NK-92 treated with Interleukin-12 subunit alpha and Interleukin-12 subunit beta, amount 100 ng/mL, for 24 hours (cell line): ENCODE results near the gene OGDH.
"Not testable (repeated sequence)": the region's sequence is repeated elsewhere in the genome, so short reads cannot be mapped to it uniquely, and the experiment has no call there.

Experiments used
- DNase-seq: peaks from one replicate; lab custom pipeline; 2025; lab: John Stamatoyannopoulos, UW

OGDH gene

GRCh38 chr7:44673324-44673723 is 66.9 kb downstream of the OGDH start:
- no peak for DNase-seq

GRCh38 chr7:44673771-44674170 is 67.3 kb downstream of the OGDH start:
- no peak for DNase-seq

DNA sequence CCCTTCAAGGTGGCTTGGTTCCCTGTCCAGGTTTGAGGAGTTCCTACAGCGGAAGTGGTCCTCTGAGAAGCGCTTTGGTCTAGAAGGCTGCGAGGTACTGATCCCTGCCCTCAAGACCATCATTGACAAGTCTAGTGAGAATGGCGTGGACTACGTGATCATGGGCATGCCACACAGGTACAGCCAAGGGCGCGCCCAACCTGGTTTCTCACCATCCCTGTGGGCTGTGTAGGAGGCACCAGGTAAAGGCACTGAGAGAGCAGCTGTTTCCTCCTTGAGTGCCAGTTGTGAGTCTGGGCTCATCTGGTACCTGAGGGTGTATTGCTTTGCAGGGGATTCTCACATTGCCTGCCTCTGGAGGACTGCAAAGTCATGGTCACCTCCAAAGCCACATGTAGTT is 68.0 kb downstream of the OGDH start:
- no peak for DNase-seq

- no peak for DNase-seq
Observed at GRCh38 chr7:44676776-44677175, 70.3 kb downstream of the OGDH start.

- no peak for DNase-seq
Observed at GRCh38 chr7:44678101-44678470, 71.7 kb downstream of the OGDH start.

DNA sequence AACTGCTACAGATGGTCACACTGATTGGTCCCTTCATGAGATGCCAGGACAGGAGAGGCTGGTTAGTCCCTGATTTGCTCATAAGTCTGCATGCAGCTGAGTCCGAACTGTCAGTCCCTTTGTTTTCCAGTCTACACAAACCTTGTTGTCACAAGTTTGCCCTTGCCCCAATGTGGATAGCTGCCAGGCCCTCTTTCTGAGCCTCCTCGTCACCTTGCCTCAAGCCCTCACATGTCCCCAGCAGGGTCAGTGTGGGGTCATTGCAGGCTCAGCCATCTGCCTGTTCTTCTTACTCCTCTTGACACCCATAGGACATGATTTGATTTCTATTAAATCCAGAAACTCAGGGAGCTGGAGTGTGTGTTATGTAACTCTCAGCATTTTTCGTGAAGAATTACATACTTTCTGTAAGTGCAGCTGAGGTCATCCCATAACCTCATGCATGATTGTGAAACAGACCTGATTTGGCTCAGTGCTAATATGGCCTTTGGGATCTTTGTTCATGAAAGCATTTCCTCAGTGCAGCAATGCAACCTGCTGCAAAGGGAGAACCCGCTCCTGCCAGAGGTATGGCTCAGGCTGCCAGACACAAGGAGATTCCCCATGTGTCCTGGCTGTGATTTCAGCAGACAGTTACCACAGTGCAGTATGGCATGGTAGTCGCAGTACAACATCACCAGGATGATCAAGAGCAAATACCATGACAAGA is 72.2 kb downstream of the OGDH start:
- DNase-seq = no peak

DNA sequence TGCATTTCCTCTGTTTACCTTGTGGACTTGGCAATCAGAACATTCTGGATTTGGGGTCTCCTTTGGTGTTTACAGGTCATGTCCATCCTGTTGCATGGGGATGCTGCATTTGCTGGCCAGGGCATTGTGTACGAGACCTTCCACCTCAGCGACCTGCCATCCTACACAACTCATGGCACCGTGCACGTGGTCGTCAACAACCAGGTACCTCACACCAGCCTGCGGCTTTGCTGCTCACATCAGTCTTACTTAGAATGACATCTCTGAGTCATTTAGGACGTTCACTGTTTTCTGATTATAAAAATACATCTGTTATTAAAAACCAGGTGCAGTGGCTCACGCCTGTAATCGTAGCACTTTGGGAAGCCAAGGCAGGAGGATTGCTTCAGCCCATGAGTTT is 75.2 kb downstream of the OGDH start:
- no peak for DNase-seq

GRCh38 chr7:44685723-44686122 is 79.3 kb downstream of the OGDH start:
- no peak for DNase-seq

DNA sequence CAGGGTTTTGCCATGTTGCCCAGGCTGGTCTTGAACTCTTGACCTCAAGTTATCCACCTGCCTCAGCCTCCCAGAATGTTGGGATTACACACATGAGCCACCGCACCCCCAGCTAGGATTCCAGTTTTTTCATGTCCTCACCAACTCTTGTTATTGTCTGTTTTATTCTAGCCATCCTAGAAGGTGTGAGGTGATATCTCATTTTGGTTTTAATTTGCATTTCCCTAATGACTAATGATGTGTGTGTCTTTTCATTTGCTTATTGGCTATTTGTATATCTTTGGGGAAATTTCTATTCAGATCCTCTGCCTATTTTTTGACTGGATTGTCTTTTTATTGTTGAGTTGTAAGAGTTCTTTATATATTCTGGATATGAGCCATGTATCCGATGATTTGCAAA is 83.0 kb downstream of the OGDH start:
- DNase-seq = no peak

DNA sequence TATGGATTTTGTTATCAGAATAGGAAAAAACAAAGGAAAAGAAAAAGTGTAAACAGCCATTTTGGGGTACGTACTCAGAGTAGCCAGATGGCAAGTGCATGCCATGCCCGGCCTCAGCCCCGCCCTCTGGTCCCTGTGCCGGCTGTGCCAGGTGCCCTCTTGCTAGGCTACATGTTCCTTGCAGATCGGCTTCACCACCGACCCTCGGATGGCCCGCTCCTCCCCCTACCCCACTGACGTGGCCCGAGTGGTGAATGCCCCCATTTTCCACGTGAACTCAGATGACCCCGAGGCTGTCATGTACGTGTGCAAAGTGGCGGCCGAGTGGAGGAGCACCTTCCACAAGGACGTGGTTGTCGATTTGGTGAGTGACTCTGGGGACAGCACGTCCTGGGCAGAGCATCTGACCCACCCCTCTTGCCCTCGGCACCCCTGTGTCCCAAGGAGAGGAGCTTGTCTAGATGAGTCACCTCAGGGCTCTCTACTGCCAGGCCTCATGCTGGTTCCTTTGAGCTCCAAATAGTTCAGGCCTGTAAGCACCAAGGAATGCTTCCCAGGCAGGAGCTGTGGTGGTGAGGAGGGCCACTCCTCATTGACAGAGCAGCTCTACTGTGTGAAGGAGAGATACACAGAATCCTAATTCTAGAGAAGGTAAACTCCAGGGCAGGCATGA is 87.3 kb downstream of the OGDH start:
- DNase-seq = no peak

DNA sequence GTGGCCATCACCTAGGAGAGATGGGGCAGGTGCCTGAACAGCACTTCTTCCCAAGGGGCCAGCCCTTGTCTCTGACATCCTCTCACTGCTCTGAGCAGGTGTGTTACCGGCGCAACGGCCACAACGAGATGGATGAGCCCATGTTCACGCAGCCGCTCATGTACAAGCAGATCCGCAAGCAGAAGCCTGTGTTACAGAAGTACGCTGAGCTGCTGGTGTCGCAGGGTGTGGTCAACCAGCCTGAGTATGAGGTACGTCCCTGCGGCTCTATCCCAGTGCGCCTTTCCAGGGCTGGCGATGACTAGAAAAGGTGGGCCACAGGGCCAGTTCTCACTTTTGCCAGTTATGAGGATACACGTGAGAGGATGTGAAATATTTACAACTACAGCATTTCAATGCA is 87.9 kb downstream of the OGDH start:
- no peak for DNase-seq

GRCh38 chr7:44694766-44695165 is 88.3 kb downstream of the OGDH start:
- DNase-seq = no peak

DNA sequence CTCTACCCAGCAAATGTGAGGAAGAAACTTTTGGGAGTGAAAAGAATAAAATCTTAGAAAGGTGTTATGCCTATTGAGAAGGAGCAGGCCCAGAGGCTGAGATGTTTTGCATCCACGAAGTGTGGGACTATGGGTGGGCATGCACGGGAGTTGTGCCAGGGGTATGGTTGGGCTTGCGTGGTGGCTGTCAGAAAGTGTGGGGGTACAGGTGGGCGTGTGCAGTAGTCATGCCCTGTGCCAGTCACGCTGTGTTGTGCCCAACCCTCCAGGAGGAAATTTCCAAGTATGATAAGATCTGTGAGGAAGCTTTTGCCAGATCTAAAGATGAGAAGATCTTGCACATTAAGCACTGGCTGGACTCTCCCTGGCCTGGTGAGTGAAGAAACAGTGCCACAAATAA is 89.3 kb downstream of the OGDH start:
- DNase-seq = no peak

DNA sequence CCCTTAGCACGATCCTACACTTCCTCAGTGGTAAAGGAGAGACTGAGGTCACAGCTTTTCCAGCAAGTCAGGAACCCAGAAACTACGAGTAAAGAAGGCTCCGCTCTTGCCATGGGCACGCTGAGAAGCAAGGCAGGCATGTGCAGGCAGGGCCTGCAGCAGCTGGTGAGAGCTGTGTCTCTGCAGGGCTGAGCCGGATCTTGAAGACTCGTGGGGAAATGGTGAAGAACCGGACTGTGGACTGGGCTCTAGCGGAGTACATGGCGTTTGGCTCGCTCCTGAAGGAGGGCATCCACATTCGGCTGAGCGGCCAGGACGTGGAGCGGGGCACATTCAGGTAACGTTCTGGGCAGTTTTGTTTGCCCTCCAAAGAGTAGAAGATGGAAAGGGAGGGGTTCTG is 90.3 kb downstream of the OGDH start:
- DNase-seq = no peak

DNA sequence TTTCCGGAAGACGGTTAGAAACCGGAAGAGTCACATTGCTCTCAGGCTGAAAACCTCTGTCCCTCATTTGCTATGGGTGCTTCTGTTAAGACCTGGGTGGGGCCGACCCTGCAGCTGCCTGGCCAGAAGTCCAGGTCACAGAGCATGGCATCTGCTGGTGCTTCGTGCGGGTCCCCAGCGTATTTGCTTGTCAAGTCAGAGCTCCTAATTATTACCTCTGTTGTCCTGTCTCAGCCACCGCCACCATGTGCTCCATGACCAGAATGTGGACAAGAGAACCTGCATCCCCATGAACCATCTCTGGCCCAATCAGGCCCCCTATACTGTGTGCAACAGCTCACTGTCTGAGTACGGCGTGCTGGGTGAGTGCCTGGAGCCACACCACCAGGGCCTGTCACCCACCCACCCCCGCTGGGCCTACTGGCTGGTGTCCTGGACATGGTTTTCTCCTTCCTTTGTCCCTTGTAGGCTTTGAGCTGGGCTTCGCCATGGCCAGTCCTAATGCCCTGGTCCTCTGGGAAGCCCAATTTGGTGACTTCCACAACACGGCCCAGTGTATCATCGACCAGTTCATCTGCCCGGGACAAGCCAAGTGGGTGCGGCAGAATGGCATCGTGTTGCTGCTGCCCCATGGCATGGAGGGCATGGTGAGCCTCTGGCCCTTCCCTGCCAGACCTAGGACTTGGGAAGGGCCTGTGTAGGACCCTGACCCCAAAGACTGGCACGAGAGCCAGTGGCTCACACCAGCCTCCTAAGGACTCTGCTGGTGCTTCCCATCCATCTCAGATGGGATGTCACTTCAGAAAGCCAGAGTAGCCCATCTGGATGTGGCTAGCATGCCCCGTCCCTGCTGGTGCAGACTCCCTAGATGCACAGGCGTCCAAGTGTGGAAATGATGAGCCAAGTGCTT is 91.0 kb downstream of the OGDH start:
- DNase-seq = no peak

DNA sequence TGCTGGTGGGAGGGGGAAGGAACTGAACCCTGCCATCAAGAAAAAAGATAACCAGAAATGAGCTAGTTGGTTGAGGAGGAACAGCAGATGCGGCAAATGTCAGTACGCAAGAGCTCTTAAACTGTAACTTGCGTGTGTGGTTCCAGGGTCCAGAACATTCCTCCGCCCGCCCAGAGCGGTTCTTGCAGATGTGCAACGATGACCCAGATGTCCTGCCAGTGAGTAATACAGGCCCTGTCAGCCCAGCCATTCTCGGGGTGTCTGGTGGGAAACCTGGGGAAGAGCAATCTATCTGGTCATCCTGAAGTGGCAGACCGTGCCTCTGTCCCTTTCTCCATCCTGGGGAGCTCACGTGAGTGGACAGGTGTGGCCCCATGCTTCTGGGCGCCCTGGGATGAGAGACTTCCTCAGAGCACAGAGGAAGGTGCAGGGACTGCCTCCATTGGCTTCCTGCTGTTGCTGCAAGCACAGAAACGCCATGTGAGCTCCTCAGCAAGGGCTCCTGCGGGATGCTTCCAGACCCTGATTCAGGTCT is 91.7 kb downstream of the OGDH start:
- DNase-seq = no peak

DNA sequence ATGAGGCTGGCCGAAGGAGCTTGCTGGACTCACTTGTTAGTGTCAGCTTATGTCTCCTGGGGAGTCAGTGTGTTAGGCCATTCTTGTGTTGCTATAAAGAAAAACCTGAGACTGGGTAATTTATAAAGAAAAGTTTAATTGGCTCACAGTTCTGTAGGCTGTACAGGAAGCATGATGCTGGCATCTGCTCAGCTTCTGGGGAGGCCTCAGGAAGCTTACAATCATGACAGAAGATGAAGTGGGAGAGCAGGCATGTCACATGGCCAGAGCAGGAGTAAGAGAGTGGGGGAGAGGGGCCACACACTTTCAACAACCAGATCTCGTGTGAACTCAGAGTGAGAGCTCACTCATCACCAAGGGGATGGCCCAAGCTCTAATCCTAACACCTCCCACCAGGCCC is 93.2 kb downstream of the OGDH start:
- DNase-seq = not testable (repeated sequence)

DNA sequence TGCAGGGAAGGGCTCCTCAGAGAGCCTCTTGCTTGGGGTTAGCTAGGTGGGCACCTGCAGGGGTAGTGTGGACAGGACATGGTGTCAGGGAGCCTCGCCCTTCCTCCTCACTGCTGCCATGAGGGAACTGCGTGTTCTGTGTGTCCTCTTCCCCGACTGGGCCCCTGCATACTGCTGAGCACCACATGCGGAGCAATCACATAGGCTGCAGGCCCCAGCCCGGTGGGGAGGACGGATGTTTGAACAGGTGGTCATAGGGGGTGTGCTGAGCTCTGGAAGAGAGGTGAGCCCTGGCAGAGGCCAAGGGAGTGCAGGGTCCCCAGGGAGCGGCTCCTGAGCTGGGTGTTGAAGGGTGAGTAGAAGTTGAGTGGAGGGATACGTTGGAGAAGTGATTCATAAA is 93.9 kb downstream of the OGDH start:
- no peak for DNase-seq

GRCh38 chr7:44703391-44703790 is 97.0 kb downstream of the OGDH start:
- DNase-seq = not testable (repeated sequence)

- DNase-seq = no peak
Observed at GRCh38 chr7:44703921-44704320, 97.5 kb downstream of the OGDH start.

GRCh38 chr7:44705434-44705833 is 99.0 kb downstream of the OGDH start:
- DNase-seq = no peak

DNA sequence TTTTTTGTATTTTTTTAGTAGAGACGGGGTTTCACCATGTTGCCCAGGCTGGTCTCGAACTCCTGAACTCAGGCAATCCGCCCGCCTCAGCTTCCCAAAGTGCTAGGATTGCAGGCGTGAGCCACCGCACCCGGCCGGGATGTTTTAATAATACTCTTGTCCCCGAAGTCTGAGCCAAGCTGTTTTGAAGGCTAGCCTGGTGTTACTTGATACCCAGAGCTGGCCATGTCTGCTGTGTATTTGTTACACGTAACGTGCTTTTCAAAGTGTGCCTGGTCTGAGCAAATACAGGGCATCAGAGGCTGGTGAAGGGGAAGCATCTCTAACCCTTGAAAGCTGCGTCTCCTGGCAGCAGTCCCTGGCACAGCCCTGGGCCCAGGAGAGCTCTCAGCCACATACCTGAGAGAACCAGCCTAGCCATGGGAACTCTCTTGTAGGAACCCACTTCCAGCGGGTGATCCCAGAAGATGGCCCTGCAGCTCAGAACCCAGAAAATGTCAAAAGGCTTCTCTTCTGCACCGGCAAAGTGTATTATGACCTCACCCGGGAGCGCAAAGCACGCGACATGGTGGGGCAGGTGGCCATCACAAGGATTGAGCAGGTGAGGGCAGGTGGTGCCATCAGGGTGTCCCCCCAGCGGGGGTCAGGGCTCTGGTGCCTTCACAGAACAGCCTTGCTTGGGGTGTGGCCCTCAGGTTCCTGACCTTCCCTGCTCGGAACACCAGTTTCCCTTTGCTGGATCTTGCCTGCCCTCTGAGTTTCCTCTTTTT is 100.5 kb downstream of the OGDH start:
- DNase-seq = no peak
